Hematopoietic multipotent progenitor cell treated with erythropoietin and hydrocortisone succinate and interleukin-3 and kit ligand, for 6 days (in vitro differentiated cells): Measurements from ENCODE around the gene TMEM52B.
"Not testable (repeated sequence)": the region's sequence is repeated elsewhere in the genome, so short reads cannot be mapped to it uniquely, and the experiment has no call there.

ENCODE experiments used
- DNase-seq: peaks from one replicate; pipeline ENCODE4 v3.0.0-alpha.2; 2015

TMEM52B gene

GRCh38 chr12:10171973-10172728 is 6.7 kb upstream of the TMEM52B start, which contains the start of gene OLR1:
TSS of gene OLR1 (minus strand) at chr12:10172132. CDS start at chr12:10172077, 55 bp downstream.
- DNase-seq: no peak

- DNase-seq: no peak
Observed at GRCh38 chr12:10174986-10175614, 3.7 kb upstream of the TMEM52B start.

- DNase-seq: no peak
Observed at GRCh38 chr12:10175846-10176636, 2.8 kb upstream of the TMEM52B start.

GRCh38 chr12:10179776-10180181 is 947 bp downstream of the TMEM52B start:
- no peak for DNase-seq

DNA sequence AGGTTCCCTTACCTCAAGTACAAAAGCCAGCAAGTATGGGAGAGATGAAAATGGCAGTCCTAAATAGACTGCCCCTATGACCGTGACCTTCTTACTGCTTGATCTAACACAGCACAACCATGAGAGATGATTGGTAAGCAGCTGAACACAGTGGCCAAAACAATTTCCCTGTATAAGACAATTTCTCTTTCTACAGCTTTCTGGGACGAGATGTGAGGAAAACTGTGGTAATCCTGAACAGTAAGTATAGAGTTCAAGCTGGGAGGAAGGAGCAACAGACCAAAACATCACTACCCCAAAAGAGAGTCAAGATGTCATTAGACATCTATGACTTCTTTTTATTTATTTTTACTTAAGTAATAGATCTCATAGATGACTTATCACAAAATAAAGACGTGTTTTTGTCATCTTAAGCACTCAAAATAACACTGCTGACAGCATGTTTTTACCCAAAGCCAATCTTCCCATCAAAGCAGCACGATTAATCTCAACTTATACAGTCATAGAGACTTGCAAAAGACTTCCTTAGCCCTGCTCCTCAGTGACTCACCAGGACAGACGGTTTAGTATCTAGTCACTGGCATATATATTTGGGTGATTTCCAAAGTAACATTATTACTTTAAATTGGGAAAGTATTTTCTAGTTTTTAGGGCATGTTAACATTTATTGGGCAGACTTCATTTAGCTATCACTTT is 3.7 kb downstream of the TMEM52B start:
- DNase-seq: peak; percentile 16

DNA sequence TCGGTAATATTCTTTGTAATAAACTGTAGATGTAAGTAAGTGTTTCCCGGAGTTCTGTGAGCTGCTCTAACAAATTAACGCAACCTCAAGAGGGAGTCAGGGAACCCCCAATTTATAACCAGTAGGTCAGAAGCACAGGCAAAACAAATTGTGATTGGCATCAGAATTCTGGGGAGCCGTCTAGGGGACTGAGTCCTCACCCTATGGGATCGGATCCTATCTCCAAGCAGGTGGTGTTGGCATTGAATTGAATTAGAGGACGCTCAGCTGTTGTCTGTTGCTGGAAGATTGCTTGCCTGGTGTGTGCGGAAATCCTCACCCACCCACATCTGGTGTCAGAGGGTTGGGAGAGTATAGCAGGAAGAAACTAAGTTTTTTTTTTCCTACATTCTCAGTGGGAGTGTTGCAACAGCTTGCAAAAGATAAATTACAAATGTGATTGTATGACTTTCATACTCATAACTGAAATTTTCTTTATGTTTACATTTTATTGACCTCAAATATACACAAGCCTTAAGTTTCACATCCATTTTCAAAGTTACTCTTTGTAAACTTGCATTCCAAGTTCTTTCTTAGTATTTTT is 5.5 kb downstream of the TMEM52B start:
- no peak for DNase-seq

GRCh38 chr12:10186299-10186698 is 7.5 kb downstream of the TMEM52B start:
- DNase-seq: peak; percentile 36

DNA sequence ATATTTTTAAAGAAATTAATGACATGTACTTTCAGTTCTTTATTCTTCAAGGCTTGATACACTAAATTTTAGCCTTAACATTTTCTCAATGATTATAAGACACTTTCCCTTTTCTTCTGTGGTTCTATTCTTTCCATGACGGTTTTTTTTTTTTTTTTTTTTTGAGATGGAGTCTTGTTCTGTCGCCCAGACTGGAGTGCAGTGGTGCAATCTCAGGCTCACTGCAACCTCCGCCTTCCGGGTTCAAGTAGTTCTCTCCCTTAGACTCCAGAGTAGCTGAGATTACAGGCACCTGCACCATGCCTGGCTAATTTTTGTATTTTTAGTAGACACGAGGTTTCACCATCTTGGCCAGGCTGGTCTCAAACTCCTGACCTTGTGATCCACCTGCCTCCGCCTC is 8.1 kb downstream of the TMEM52B start:
- not testable (repeated sequence) for DNase-seq

- no peak for DNase-seq
Observed at GRCh38 chr12:10189653-10190052, 10.8 kb downstream of the TMEM52B start.

DNA sequence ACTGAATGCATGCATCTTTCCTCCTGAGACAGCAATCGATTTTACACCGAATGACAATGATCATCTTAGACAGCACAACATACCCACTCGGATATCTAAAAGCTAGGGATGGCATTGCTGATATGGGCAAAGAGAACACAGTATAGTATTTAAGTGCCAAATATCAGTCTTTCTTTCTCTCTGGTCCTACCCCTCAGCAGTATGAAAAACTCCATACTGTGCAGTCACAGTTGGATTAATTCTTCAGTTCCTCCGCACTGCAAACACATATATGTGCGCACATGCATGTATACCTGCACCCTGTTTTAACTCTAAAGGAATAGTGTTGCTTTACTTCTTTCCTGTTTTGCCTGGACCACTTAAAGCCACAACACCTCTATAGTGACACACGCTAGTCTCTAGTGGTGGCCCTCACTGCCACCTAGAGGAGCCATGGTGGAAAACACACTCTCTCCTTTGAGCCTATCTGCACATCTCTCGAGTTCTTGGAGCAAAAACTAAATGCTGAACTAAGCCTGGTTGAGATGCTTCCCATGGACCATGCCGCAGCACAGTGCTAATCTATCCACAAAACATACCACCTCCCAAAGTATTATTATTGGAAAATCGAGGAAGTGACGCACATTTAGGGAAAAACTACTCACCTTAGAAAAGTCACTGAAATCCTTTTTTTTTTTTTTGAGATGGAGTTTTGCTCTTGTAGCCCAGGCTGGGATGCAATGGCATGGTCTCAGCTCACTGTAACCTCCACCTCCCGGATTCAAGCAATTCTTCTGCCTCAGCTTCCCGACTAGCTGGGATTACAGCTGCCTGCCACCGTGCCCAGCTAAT is 11.9 kb downstream of the TMEM52B start:
- peak; percentile 85 for DNase-seq

GRCh38 chr12:10191865-10192264 is 13.0 kb downstream of the TMEM52B start:
- DNase-seq: no peak

DNA sequence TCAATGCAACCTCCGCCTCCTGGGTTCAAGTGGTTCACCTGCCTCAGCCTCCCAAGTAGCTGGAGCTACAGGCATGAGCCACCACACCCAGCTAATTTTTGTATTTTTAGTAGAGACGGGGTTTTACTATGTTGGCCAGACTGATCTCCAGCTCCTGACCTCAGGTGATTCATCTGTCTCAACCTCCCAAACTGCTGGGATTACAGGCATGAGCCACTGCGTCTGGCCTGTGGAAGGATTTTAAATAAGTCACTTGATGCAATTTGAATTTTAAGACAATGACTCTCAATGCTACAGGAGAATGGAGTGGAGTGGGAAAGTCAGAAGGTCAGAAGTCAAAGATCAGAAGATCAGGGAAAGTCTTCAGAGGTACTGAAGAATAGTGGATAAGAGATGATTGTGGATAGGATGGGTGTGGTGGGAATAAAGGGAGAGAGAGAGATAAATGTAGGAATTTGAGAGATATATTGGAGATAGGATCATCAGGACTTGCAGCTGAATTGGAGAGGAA is 15.4 kb downstream of the TMEM52B start:
- no peak for DNase-seq

GRCh38 chr12:10196210-10196609 is 17.4 kb downstream of the TMEM52B start:
- DNase-seq: peak; percentile 65

DNA sequence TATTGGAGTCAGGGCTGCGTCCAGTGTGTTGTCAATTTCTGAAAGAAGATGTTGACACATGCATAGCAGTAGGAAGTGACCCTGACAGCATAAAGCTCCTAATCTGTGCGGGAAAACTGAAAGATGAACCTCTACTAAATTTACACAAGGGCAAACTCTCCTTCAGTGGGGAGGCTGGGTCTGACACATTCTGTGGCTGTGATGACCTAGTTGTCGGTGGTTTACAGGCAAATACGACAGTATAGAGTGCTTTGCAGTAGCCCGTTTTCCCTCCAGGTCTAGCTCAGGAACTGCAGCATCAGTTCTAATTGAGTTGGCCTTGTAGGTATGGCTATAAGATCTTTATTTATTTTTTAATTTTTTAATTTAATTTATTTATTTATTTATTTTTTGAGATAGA is 19.0 kb downstream of the TMEM52B start:
- DNase-seq: no peak

DNA sequence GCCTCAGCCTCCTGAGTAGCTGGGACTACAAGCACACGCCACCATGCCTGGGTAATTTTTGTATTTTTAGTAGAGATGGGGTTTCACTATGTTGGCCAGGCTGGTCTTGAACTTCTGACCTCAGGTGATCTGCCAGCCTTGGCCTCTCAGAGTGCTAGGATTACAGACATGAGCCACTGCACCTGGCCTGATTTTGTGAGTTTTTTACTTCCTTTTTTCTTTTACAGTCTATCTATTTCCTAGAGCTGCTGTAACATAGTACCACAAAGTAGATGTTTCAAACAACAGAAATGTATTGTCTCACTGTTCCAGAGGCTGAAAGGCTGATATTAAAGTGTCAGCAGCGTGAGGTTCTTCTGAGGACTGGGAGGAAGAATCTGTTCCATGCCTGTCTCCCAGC is 25.7 kb downstream of the TMEM52B start:
- DNase-seq: not testable (repeated sequence)

DNA sequence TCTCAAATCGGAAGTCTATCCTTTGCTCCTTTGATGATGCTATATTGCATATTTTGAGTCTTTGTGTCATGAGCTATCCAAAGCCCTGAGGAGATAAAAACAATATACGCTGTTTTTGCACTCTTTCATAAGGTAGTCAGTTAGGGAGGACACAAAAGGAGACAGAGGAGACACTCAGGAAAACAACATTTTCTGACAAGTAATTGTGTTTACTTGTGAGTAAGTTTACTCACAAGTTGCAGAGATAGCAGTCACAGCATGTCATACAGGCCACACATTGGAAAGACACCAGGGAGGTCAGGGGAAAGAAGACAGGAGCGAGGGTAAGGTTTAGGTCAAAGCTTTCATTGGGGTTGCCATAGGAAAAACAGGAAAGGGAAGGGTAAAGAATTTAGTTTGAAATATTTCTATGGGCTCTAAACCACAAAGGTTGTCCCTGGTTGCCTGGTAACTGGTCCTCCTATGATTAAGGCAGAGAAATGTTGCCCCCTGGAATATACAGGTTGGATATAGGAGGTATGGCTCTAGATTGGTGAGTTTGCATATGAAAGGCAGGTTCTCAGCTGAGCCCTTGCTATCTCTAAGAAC is 26.5 kb downstream of the TMEM52B start:
- DNase-seq: no peak

GRCh38 chr12:10207136-10207535 is 28.3 kb downstream of the TMEM52B start:
- no peak for DNase-seq

DNA sequence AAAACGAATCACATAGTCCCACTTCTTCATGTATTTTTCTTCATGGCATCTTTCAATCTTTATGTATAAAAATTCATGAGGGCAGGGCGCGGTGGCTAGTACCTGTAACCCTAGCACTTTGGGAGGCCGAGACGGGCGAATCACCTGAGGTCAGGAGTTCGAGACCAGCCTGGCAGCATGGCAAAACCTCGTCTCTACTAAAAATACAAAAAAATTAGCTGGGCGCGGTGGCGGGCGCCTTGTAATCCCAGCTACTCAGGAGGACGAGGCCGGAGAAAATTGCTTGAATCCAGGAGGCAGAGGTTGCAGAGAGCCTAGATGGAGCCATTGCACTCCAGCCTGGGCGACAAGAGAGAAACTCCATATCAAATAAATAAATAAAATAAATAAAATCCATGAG is 31.4 kb downstream of the TMEM52B start:
- no peak for DNase-seq

GRCh38 chr12:10211101-10211939 is 32.5 kb downstream of the TMEM52B start:
- DNase-seq: no peak
